Measurements from ENCODE around the gene ATOH8.

DNA sequence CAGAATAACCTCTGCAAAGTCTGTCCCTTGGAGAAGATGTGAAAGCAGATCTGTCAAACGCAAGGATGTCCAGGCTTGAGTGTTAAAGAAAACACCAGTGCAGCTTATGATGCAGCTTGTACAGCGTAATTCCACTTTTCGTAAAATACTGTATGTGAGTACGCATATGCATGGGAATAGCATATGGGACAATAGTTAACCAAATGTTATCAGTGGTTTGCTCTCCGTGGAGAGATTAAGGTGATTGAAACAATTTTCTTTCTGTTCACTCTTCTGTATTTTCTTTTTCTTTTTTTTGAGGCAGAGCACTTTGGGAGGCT lies 27.2 kb downstream of the ATOH8 start:
- TF ChIP-seq, protein P1, sequence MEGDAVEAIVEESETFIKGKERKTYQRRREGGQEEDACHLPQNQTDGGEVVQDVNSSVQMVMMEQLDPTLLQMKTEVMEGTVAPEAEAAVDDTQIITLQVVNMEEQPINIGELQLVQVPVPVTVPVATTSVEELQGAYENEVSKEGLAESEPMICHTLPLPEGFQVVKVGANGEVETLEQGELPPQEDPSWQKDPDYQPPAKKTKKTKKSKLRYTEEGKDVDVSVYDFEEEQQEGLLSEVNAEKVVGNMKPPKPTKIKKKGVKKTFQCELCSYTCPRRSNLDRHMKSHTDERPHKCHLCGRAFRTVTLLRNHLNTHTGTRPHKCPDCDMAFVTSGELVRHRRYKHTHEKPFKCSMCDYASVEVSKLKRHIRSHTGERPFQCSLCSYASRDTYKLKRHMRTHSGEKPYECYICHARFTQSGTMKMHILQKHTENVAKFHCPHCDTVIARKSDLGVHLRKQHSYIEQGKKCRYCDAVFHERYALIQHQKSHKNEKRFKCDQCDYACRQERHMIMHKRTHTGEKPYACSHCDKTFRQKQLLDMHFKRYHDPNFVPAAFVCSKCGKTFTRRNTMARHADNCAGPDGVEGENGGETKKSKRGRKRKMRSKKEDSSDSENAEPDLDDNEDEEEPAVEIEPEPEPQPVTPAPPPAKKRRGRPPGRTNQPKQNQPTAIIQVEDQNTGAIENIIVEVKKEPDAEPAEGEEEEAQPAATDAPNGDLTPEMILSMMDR (IDR thresholded peaks at IDR 0.05; ENCODE audit: low read depth, low read length, poor library complexity, severe bottlenecking): no peak
- no peak for TF ChIP-seq EZH2phosphoT487 (IDR thresholded peaks at IDR 0.05; ENCODE audit: borderline replicate concordance, low read length)

Data from DOHH2 (cell line).